GM23248 (cell line): ENCODE data around the gene IFNK.

Experiments
- EZH2 ChIP-seq: fragments of 200-600 bp; sonication (generic); IDR thresholded peaks from 2 replicates; pipeline ENCODE4 v1.6.1; 2018; ENCODE audit warnings: antibody characterized with exemption, mild to moderate bottlenecking; ENCODE audit not compliant: insufficient read depth, poor library complexity, severe bottlenecking
- EZH2phosphoT487 ChIP-seq: fragments of 200-600 bp; sonication (generic); IDR thresholded peaks from 2 replicates; pipeline ENCODE4 v1.6.1; 2018; ENCODE audit warnings: antibody characterized with exemption, moderate library complexity, mild to moderate bottlenecking, low read depth; ENCODE audit not compliant: insufficient read depth

- TF ChIP-seq EZH2 (no peak), EZH2phosphoT487 (no peak)
Measured at GRCh38 chr9:27538647-27539046, 14.6 kb downstream of the IFNK start.
